Cardiac fibroblast (primary cell): Measurements from ENCODE around the gene AMFR.

Source experiments
- DNase-seq, 2 donors: peaks; one replicate each; pipeline versions ENCODE4 v3.0.0 to v3.0.0-alpha.2; 2010; ENCODE audit warnings: low read depth in 2 of 2
- H3K4me3 ChIP-seq, 2 donors: replicated peaks in 1 of 2; 1 replicate in 1 of 2; 2 replicates in 1 of 2; pipeline ENCODE4 v1.5.1; 2011; ENCODE audit warnings: low read depth in 2 of 2, low read length in 2 of 2, mild to moderate bottlenecking in 2 of 2, moderate library complexity in 1 of 2
- TF ChIP-seq, protein P1 (sequence below): IDR thresholded peaks from one replicate; pipeline ENCODE4 v1.5.1; 2011; ENCODE audit warnings: low read depth, mild to moderate bottlenecking, low read length, inconsistent platforms

Gene AMFR

DNA sequence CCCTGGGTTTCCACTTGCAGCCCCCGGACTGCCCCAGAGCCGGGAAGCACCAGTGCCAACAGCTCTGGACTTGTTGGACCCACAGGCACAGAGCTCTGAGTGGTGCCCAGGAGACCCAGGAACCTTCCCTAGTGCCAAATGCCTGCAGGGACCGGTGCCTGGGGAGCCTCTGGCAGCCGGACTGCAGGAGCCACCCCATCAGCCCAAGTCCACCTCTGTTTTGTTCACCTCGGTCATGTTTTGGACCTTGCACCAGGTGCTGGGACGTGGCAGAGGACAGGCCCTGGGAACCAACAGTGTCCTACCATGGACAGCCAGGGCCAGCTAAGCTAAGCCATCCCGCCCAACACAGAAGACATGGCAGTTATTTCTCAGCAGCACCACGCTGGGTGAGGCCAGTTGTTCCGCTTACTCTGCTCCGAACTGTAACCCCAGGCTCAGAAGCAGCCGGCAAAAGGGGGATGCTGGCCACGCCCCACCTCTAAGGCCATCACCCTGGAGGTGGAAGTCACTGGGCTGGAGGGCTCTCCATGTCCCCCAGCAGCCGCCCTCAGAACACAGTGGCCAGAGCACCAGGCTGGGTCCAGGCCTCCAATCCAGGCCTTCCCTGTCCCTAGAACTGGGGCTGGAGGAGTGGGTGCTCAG, 79.8 kb downstream of the AMFR start:
- no peak overlapping the region for H3K4me3 ChIP-seq
- no peak for DNase-seq
- TF ChIP-seq, protein P1, sequence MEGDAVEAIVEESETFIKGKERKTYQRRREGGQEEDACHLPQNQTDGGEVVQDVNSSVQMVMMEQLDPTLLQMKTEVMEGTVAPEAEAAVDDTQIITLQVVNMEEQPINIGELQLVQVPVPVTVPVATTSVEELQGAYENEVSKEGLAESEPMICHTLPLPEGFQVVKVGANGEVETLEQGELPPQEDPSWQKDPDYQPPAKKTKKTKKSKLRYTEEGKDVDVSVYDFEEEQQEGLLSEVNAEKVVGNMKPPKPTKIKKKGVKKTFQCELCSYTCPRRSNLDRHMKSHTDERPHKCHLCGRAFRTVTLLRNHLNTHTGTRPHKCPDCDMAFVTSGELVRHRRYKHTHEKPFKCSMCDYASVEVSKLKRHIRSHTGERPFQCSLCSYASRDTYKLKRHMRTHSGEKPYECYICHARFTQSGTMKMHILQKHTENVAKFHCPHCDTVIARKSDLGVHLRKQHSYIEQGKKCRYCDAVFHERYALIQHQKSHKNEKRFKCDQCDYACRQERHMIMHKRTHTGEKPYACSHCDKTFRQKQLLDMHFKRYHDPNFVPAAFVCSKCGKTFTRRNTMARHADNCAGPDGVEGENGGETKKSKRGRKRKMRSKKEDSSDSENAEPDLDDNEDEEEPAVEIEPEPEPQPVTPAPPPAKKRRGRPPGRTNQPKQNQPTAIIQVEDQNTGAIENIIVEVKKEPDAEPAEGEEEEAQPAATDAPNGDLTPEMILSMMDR, result no peak

DNA sequence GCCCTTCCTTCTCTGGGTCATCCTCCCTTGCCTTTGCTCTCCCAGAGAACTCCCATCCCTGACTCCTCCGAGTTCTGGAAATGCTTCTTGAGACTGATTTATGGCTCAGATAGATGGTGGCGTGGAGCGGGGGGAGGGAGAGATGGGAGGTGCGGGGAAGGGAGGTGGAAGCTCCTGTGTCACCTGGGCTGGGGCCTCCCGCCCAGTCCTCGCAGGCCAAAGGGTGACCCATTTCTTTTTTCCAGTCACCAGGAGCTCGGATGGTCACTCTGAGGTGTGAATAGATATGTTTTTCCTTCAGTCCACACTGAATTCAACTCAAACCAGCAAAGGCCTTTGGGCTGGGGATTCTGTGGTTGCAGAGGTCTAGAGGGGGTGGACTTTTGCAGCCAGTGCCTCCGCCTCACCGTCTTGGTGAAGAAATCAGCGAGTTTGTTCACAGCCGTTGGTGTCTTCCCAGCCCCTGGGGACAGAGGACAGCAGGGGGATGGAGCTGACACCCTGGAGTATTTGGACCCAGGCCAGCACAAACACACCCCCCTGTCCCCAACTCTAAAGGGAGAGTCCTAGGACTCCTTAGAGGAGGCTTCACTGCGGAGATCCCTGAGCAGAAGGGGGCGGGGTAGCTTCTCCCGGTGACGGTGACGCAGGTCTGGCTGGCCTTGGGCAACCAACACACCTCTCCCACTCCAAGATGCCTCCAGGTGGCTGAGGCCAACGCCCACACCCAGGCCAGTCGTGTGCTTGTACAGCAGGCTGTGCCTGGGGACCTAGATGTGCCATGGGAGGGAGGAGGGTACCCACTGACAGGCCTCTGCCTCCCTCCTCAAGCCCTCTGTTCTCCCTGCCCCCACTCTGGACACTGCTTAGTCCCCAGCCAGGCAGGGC, 80.6 kb downstream of the AMFR start:
- no peak overlapping the region for H3K4me3 ChIP-seq
- no peak for DNase-seq
- TF ChIP-seq, protein P1, result no peak

DNA sequence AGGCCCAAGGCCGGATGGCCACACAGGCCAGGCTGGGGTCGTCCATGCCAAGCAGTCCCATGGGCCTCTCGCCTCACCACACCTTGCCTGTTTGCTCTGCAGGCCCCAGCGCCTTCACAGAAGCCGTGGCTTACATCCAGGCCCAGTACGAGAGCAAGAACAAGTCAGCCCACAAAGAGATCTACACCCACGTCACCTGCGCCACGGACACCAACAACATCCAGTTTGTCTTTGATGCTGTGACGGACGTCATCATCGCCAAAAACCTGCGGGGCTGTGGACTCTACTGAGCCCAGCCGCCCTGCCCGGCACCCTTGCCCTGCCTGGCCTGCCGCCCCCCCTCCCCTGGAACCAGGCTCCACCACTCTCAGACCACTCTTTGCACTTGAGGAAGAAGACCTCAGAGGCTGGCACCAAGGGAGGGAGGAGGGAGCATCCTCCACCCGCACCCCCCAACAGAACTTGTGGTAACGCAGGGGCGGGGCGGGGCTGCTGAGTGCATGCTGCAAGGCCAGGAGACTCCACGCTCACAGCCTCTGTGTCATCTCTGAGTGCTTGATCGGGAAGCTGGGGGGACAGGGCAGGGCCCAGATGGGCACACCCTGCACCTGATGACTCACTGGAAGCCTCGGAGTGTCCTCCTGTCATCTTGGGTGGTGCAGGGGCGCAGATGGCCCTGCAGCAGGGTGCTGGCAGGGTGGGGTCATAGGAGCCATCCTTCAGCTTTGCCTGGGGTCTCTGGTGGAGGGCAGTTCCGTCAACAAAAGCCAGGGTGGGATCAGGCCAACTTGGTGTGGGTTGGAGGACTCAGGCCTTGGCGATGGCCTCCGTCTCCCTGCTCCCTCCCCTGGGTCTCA, 81.5 kb downstream of the AMFR start:
- TF ChIP-seq, protein P1, result no peak
- peak in 1 of 2 donors; percentile 14 for DNase-seq
- H3K4me3 ChIP-seq, result no peak overlapping the region

DNA sequence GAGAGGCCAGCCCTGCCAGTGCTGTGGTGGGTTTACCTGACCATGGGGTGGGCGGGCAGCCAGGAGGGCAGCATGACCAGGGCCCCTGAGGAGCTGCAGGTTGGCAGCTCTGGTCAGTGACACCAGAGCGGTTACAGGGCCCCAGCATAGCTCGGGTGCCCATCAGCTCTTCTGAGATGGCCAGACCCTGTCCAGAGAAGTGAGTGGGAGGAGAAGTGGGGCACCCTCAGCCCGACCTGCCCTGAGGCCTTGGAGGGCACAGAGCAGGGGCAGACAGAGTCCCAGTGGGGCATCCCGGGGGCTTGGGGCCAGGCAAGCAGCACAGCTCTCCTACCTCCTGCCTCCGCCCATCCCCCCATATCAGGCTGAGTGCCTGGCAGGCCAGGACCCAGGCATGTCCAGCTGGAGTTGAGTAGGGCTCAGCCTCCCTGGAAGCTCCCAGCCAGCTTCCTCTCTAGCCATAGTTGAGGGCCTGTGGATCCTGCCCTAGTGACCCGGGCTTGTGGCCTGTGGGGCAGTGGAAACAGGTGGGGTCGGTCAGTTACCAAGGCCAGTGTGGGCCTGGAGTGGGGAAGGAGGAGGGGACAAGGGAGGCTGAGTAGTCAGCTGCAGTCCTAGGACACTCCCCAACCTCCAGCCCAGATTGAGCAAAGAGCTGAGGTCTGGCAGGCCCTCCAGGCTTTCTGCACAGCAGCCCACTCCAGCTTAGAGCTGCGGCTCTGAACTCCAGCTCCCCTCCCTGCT, 83.5 kb downstream of the AMFR start:
- H3K4me3 ChIP-seq, result no peak overlapping the region
- TF ChIP-seq, protein P1, result no peak
- no peak for DNase-seq

DNA sequence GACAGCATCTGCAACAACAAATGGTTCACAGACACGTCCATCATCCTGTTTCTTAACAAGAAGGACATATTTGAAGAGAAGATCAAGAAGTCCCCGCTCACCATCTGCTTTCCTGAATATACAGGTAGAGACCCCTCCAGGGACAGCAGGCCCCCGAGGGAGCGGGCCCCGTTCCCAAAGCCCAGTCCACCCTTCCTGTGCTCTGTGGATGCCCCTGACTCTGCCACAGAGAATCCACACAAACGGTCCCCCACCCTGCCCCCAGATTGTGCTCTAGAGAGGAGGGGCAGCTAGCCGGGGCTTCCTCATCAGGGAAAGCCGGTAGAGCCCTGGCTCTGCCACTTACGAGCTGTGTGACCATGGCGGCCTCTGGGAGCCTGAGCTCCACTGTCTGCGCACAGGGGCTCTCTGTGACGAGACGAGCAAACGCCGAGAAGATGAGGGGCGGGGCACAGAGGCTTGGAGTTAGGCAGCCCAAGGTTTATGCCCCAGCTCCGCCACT, 84.4 kb downstream of the AMFR start:
- TF ChIP-seq, protein P1, result no peak
- no peak for DNase-seq
- no peak overlapping the region for H3K4me3 ChIP-seq

DNA sequence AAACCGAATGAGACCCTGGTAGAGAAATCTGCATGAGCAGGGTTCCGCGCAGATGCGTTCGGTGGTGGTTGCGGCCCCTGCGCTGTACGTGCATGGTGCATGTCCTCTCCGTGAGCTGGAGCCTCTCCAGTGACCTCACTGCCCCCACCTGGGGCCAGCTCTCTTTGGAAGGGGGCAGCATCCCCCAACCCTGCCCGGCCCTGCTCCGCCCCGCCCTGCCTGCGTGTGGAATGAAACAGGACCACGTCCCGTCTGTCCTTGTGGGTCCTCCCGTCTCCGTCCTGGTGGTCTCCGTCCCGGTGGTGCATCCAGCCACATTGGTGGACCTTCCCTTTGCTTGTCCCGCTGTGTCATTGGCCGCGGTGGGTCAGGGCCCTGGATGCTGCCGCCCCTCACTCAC, 84.9 kb downstream of the AMFR start:
- DNase-seq, result no peak
- no peak overlapping the region for H3K4me3 ChIP-seq
- TF ChIP-seq, protein P1, result no peak
